Measurements from ENCODE around the gene GLI2.

GRCh38 chr2:120770176-120770575, 34.5 kb downstream of the GLI2 start:
- TF ChIP-seq POLR2AphosphoS5 (IDR thresholded peaks at IDR 0.05; ENCODE audit: borderline replicate concordance, low read depth, low read length) (no peak), EZH2 (IDR thresholded peaks at IDR 0.05) (no peak)
